ENCODE data around the gene THADA.
"Not testable (repeated sequence)": the region's sequence is repeated elsewhere in the genome, so short reads cannot be mapped to it uniquely, and the experiment has no call there.

The THADA gene

DNA sequence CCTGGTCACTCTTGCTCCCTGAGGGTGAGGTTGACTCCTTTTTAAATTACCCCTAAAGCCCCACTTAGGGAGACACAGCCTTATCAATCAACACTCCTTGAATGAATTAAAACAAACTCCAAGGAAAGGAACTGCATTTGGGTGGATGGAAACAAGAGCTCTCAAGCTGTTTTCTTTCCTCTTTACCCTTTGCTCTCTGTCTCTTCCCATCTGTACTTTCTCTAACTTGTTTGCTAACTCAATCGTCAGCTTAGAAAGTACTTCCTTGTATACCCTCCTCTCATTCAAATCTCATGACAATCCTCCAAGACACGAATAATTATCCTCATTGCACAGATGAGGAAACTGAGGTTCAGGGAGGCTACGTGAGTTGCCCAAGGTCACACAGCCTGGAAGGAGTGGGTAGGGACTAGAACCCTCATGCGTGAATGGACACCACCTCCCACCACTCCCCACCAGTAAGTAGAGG lies 402.2 kb downstream of the THADA start:
- H3K36me3 ChIP-seq (ENCODE audit: insufficient read depth, low read length): no peaks in the 10 kb centered on the region
- H2AFZ ChIP-seq (ENCODE audit: low read length, unreplicated experiment): no peak overlapping the region
- no peaks in the 10 kb centered on the region for H3K27me3 ChIP-seq (ENCODE audit: insufficient read depth, low read length)
- no peak overlapping the region for H3K4me3 ChIP-seq (ENCODE audit: low read depth, low read length)
- peaks cover 3% of the 10 kb centered on the region for H3K4me1 ChIP-seq (ENCODE audit: control insufficient read depth, insufficient read depth, low read length, unreplicated experiment)
- H3K27ac ChIP-seq (ENCODE audit: low read depth, low read length): no peak overlapping the region
- H3K79me2 ChIP-seq (ENCODE audit: control insufficient read depth, insufficient read depth, low read length, unreplicated experiment): no peaks in the 10 kb centered on the region

DNA sequence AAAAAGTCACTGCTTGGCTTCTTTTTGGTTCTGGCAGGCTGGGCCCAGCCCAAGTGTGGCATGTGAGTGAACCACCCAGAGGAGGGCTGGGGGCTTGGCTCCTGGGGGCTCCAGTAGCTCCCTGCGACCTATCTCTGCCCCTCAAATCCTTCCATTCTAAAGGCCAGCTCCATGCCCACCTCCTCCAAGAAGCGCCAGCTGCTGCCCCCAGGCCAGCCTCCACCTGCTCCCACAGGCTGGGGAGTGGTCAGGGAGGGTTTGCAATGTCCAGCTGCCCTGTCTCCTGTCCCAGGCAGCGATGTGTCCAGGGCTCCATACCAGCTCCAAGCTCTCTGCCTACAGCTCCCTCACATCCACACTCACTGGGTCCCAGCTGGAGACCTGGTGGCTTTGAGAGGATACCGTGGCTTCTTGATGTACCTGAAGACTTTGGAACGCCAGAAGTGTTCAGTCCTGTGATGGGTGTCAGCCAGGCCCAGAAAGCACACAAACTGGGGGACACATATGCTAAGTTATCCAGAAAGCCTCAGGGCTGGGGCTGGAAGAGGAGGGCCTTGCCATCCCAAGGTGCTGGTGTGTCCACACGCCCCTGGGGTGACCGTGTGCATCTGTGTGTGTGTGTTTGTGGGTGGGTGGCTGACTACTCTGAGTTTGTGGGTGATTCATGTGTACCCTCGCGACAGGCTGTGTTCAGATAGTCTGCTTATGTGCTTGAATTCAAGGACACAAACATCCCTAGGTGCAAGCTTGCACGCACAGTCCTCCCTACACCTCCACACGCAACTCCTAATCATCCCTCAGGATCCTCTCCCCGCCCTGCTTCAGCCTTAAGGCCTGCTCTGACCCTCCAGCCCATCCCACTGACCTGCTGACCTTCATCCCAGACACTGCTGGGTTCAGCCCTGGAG lies 402.8 kb downstream of the THADA start:
- Histone ChIP-seq H3K36me3 (ENCODE audit: insufficient read depth, low read length) (no peaks in the 10 kb centered on the region), H3K27me3 (ENCODE audit: insufficient read depth, low read length) (no peaks in the 10 kb centered on the region), H3K4me3 (ENCODE audit: low read depth, low read length) (no peak overlapping the region), H3K79me2 (ENCODE audit: control insufficient read depth, insufficient read depth, low read length, unreplicated experiment) (no peaks in the 10 kb centered on the region), H3K27ac (ENCODE audit: low read depth, low read length) (no peak overlapping the region), H2AFZ (ENCODE audit: low read length, unreplicated experiment) (no peak overlapping the region), H3K4me1 (ENCODE audit: control insufficient read depth, insufficient read depth, low read length, unreplicated experiment) (peaks cover 3% of the 10 kb centered on the region)

DNA sequence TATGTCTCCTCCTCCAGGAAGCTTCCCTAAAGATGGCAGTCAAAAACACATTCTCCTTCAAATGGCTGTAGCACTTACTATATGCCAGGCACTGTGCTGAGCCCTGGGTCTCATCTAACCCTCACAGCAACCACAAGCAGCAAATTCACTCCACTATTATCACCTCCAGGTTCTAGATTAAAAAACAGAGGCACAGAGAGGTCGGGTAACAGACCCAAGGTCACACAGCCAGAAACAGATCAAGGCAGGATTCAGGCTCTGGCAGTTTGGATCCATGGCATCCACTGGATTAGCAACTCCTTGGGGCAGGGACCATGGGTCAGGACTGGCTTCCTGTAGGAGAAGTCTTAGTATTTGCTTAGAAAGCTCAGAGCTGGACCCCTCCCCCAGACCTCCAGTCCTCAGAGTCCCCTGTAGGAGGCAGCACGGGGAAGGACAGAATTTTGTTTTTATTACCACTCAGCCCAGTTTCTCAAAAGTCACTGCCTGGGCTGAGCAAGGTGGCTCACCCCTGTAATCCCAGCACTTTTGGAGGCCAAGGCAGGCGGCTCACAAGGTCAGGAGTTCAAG lies 403.8 kb downstream of the THADA start:
- no peaks in the 10 kb centered on the region for H3K79me2 ChIP-seq (ENCODE audit: control insufficient read depth, insufficient read depth, low read length, unreplicated experiment)
- no peak overlapping the region for H3K4me3 ChIP-seq (ENCODE audit: low read depth, low read length)
- no peaks in the 10 kb centered on the region for H3K27me3 ChIP-seq (ENCODE audit: insufficient read depth, low read length)
- no peaks in the 10 kb centered on the region for H3K36me3 ChIP-seq (ENCODE audit: insufficient read depth, low read length)
- H3K4me1 ChIP-seq (ENCODE audit: control insufficient read depth, insufficient read depth, low read length, unreplicated experiment): peaks cover under 1% of the 10 kb centered on the region
- no peak overlapping the region for H3K27ac ChIP-seq (ENCODE audit: low read depth, low read length)
- no peak overlapping the region for H2AFZ ChIP-seq (ENCODE audit: low read length, unreplicated experiment)

DNA sequence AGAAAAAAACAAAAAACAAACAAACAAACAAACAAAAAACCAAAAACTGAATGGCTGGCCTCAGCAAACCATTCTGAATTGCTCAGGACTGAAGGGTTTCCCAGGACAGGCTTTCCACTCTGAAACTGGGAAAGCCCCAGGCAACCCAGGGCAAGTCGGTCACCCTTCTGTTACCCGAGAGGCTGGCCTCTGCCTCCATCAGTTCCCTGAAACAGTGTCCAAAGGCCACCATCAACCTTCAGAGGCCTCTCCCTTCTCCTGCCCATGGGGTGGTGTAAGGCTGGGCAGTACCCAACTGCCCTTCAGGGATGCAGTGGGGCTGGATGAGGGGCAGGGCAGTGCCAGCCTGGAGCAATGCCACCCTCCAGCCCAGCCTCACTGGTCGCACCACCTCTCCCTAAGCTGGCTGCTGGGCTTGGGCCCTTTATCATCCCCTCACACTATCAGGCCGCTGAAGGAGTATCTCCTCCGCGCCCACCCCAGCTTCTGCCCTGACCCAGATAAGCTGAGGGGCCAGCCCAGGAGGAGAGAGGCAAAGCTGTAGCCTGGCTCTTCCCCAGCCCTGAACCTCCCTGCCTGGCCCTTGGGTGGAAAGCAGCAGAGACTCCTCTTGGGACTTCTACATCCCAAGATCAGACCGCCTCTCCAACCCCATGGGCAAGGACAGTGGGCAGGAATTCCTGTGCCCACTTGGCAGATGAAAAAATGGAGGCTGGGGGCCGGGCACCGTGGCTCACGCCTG lies 405.4 kb downstream of the THADA start:
- Histone ChIP-seq H3K79me2 (ENCODE audit: control insufficient read depth, insufficient read depth, low read length, unreplicated experiment) (no peaks in the 10 kb centered on the region), H3K4me1 (ENCODE audit: control insufficient read depth, insufficient read depth, low read length, unreplicated experiment) (no peaks in the 10 kb centered on the region), H3K27ac (ENCODE audit: low read depth, low read length) (no peak overlapping the region), H2AFZ (ENCODE audit: low read length, unreplicated experiment) (no peak overlapping the region), H3K4me3 (ENCODE audit: low read depth, low read length) (no peak overlapping the region), H3K27me3 (ENCODE audit: insufficient read depth, low read length) (no peaks in the 10 kb centered on the region), H3K36me3 (ENCODE audit: insufficient read depth, low read length) (no peaks in the 10 kb centered on the region)

DNA sequence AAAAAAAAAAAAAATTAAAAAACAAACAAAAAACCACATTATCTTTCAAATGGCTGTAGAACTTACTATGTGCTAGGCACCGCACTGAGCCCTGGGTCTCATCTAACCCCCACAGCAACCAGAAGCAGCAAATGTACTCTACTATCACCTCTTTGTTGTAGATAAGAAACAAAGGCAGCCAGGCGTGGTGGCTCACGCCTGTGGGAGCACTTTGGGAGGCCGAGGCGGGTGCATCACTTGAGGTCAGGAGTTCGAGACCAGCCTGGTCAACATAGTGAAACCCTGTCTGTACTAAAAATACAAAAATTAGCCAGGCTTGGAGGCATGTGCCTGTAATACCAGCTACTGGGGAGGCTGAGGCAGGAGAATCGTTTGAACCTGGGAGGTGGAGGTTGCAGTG lies 406.0 kb downstream of the THADA start:
- H3K27me3 ChIP-seq (ENCODE audit: insufficient read depth, low read length); H3K27ac ChIP-seq (ENCODE audit: low read depth, low read length); H3K36me3 ChIP-seq (ENCODE audit: insufficient read depth, low read length); H3K4me1 ChIP-seq (ENCODE audit: control insufficient read depth, insufficient read depth, low read length, unreplicated experiment); H3K4me3 ChIP-seq (ENCODE audit: low read depth, low read length); H2AFZ ChIP-seq (ENCODE audit: low read length, unreplicated experiment); H3K79me2 ChIP-seq (ENCODE audit: control insufficient read depth, insufficient read depth, low read length, unreplicated experiment): not testable (repeated sequence)

DNA sequence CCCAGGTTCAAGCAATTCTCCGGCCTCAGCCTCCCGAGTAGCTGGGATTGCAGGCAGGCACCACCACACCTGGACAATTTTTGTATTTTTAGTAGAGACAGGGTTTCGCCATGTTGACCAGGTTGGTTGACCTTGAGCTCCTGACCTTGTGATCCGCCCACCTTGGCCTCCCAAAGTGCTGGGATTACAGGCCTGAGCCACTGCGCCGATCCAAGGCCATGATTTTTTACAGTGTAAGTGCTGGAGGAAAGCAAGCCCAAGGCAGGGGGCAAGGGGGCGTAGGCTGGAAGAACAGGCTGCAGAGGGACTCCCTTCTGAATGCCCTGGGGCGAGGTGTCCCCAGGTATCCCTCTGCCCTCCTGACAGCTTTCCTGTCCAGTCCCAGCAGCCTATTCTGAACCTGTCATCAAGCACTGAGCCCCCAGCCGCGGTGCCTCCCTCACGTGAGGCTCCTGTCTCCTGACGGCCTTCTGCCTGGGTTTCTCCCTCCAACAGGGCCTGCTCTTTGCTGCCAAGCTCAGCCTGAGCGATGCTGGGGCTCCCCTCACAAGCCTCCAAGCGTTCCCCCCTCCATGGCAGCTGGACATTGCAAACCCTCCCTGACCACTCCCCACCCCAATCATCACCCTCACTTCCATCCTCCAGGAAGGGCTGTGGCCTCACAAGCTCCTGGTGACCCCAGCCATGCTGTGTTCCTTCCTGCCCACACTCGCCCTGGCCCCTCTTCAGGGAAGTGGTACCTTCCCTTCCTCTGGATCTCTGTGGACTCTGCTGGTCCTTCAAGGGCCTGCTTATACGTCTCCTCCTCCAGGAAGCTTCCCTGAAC lies 407.1 kb downstream of the THADA start:
- Histone ChIP-seq H3K36me3 (ENCODE audit: insufficient read depth, low read length) (no peaks in the 10 kb centered on the region), H2AFZ (ENCODE audit: low read length, unreplicated experiment) (no peak overlapping the region), H3K27ac (ENCODE audit: low read depth, low read length) (no peak overlapping the region), H3K27me3 (ENCODE audit: insufficient read depth, low read length) (no peaks in the 10 kb centered on the region), H3K4me1 (ENCODE audit: control insufficient read depth, insufficient read depth, low read length, unreplicated experiment) (peaks cover 12% of the 10 kb centered on the region), H3K79me2 (ENCODE audit: control insufficient read depth, insufficient read depth, low read length, unreplicated experiment) (no peaks in the 10 kb centered on the region), H3K4me3 (ENCODE audit: low read depth, low read length) (no peak overlapping the region)

DNA sequence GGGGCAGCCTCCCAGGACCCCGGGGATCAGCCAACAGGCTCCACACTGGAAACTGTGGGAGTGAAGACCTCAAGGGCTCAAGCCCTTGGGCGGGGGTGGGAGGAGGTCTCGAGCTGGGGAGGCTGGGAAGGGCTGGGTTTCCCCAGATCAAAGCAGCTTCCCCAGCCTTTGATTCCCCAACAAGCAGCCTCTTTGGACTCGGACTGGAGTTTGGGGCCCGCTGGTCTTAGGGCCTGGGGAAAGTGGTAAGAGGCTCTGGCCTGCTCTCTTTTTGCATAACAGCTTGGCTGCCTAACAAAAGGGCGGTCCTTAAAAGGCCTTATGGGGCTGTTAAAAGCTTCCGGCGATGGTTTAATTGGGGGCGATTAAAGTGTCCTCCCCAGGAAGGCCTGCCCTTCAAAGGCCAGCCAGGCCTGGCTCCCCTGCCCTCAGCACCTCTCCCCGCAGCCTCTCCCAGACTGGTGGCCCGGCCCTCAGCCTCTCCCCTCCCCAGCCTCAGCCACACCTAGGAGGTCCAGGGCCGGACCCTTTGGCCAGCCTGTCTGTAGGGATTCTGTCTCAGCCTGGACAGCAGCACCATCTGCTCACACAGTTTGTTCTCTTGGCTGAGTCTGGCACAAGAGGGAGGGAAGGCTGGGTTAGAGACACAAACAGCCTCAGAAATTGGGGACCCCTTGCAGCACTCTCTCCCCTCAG lies 409.0 kb downstream of the THADA start:
- Histone ChIP-seq H3K79me2 (ENCODE audit: control insufficient read depth, insufficient read depth, low read length, unreplicated experiment) (no peaks in the 10 kb centered on the region), H3K27ac (ENCODE audit: low read depth, low read length) (no peak overlapping the region), H2AFZ (ENCODE audit: low read length, unreplicated experiment) (no peak overlapping the region), H3K4me1 (ENCODE audit: control insufficient read depth, insufficient read depth, low read length, unreplicated experiment) (peaks cover 12% of the 10 kb centered on the region), H3K36me3 (ENCODE audit: insufficient read depth, low read length) (no peaks in the 10 kb centered on the region), H3K27me3 (ENCODE audit: insufficient read depth, low read length) (no peaks in the 10 kb centered on the region), H3K4me3 (ENCODE audit: low read depth, low read length) (no peak overlapping the region)

DNA sequence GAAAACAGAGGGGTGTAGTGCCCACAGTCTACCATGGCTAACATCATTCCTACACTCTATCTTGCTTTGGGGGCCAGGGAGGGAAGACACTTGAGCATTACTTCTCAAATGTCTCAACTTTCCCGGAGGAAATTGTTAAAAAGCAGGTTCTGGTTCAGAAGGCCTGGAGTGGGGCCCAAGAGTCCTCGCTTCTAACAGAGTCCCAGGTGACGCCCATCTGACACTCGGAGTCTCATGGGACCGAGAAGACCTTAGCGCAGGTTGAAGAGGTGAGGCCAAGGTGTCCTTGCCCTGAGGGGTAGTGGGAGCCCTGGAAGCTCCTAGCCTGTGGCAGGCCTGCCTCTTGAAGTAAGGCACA lies 409.5 kb downstream of the THADA start:
- H2AFZ ChIP-seq (ENCODE audit: low read length, unreplicated experiment): no peak overlapping the region
- peaks cover 12% of the 10 kb centered on the region for H3K4me1 ChIP-seq (ENCODE audit: control insufficient read depth, insufficient read depth, low read length, unreplicated experiment)
- no peaks in the 10 kb centered on the region for H3K36me3 ChIP-seq (ENCODE audit: insufficient read depth, low read length)
- no peaks in the 10 kb centered on the region for H3K79me2 ChIP-seq (ENCODE audit: control insufficient read depth, insufficient read depth, low read length, unreplicated experiment)
- no peak overlapping the region for H3K27ac ChIP-seq (ENCODE audit: low read depth, low read length)
- H3K27me3 ChIP-seq (ENCODE audit: insufficient read depth, low read length): no peaks in the 10 kb centered on the region
- H3K4me3 ChIP-seq (ENCODE audit: low read depth, low read length): no peak overlapping the region

DNA sequence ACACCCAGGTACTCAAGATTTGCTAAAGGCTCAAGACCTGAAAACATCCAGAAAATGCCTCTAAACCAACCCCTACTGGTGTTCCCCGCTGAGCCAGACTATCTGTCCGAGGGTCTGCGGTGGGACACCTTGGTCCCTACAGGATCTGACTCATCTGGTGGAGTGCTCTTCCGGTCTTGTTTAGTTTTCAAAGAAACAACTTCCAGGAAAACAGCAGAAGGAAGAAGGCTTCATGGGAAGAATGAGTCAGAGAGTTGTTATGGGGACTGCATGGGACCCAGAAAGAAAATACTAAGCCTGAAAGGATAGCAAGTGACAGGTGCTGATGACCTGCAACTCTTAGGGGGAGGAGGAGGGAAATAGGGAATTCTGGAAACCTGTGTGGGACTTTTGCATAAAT lies 410.7 kb downstream of the THADA start:
- Histone ChIP-seq H3K4me1 (ENCODE audit: control insufficient read depth, insufficient read depth, low read length, unreplicated experiment) (peaks cover 12% of the 10 kb centered on the region), H3K79me2 (ENCODE audit: control insufficient read depth, insufficient read depth, low read length, unreplicated experiment) (no peaks in the 10 kb centered on the region), H3K36me3 (ENCODE audit: insufficient read depth, low read length) (no peaks in the 10 kb centered on the region), H3K27me3 (ENCODE audit: insufficient read depth, low read length) (no peaks in the 10 kb centered on the region), H3K27ac (ENCODE audit: low read depth, low read length) (no peak overlapping the region), H2AFZ (ENCODE audit: low read length, unreplicated experiment) (no peak overlapping the region), H3K4me3 (ENCODE audit: low read depth, low read length) (no peak overlapping the region)
